PC-3 (cell line): Measurements from ENCODE around the gene OR4C3. TPM values are rescaled to one million over a fixed set of nuclear protein-coding genes. Genes with fewer than 3 reads are reported as not detected.
"Not testable (repeated sequence)": the region's sequence is repeated elsewhere in the genome, so short reads cannot be mapped to it uniquely, and the experiment has no call there.

Experiments
- ATAC-seq: fragments of 200-7000 bp; cut with Tn5 transposase; 2 replicates; pipeline ENCODE4 v1.9.1; 2020; ENCODE audit warnings: mild to moderate bottlenecking, moderate library complexity
- BruUV-seq: library from RNA; stranded (reverse); fragments of 400-500 nt; replicated peaks from 2 replicates; lab custom pipeline; 2021; lab: Mats Ljungman, UMichigan
- CTCF ChIA-PET: fragments of 300-600 bp; sonication (Branson Sonifier 250); formaldehyde crosslinking; loops from one replicate; lab custom pipeline; 2022; ENCODE audit warnings: antibody characterized with exemption; lab: Charles Lee
- POLR2A ChIA-PET: fragments of 300-600 bp; sonication (Branson Sonifier 250); formaldehyde crosslinking; loops from one replicate; lab custom pipeline; 2022; ENCODE audit warnings: antibody characterized with exemption; ENCODE audit not compliant: unreplicated experiment; lab: Charles Lee
- DNase-seq: peaks from one replicate; pipeline ENCODE4 v3.0.0-alpha.2; 2015
- H2AFZ ChIP-seq: fragments of 300-600 bp; sonication (generic); 2 replicates; pipeline ENCODE4 v1.6.0; 2016; ENCODE audit warnings: antibody characterized with exemption, low read length
- H3F3A ChIP-seq: fragments of 300-600 bp; sonication (generic); one replicate; pipeline ENCODE4 v1.6.0; 2017; ENCODE audit warnings: antibody characterized with exemption, low read length, control low read depth, mild to moderate bottlenecking; ENCODE audit not compliant: unreplicated experiment
- H3K27ac ChIP-seq: fragments of 300-600 bp; sonication (generic); 2 replicates; pipeline ENCODE4 v1.5.1; 2016; ENCODE audit warnings: mild to moderate bottlenecking, low read length
- H3K27me3 ChIP-seq: fragments of 300-600 bp; sonication (generic); 2 replicates; pipeline ENCODE4 v1.6.1; 2016; ENCODE audit warnings: low read length, mixed read lengths
- H3K36me3 ChIP-seq: fragments of 300-600 bp; sonication (generic); 2 replicates; pipeline ENCODE4 v1.6.1; 2016; ENCODE audit warnings: low read depth, mixed run types, low read length, mixed read lengths
- H3K4me1 ChIP-seq: fragments of 300-600 bp; sonication (generic); 2 replicates; pipeline ENCODE4 v1.5.1; 2016; ENCODE audit warnings: low read length; ENCODE audit not compliant: insufficient read depth
- H3K4me2 ChIP-seq: fragments of 300-600 bp; sonication (generic); 2 replicates; pipeline ENCODE4 v1.6.0; 2016; ENCODE audit warnings: low read length
- H3K4me3 ChIP-seq: fragments of 300-600 bp; sonication (generic); 2 replicates; pipeline ENCODE4 v1.5.1; 2016; ENCODE audit warnings: mild to moderate bottlenecking, low read length, mixed read lengths
- H3K79me2 ChIP-seq: fragments of 300-600 bp; sonication (generic); 2 replicates; pipeline ENCODE4 v1.6.1; 2017; ENCODE audit warnings: low read length, mixed read lengths
- H3K9ac ChIP-seq: fragments of 300-600 bp; sonication (generic); 2 replicates; pipeline ENCODE4 v1.6.0; 2016; ENCODE audit warnings: mild to moderate bottlenecking, low read length
- H3K9me2 ChIP-seq: fragments of 300-600 bp; sonication (generic); replicated peaks from 2 replicates; pipeline ENCODE4 v1.6.1; 2016; ENCODE audit warnings: mixed run types, low read length, mixed read lengths
- H3K9me3 ChIP-seq: fragments of 300-600 bp; sonication (generic); 2 replicates; pipeline ENCODE4 v1.6.1; 2016; ENCODE audit warnings: low read length, mixed read lengths
- H4K20me1 ChIP-seq: fragments of 300-600 bp; sonication (generic); 2 replicates; pipeline ENCODE4 v1.6.1; 2016; ENCODE audit warnings: low read length, mixed read lengths
- CTCF ChIP-seq: fragments of 300-600 bp; sonication (generic); conservative IDR thresholded peaks from 2 replicates; pipeline ENCODE4 v1.5.1; 2017; ENCODE audit warnings: antibody characterized with exemption, low read depth, mild to moderate bottlenecking, low read length
- EZH2 ChIP-seq: fragments of 300-600 bp; sonication (generic); IDR thresholded peaks from one replicate; pipeline ENCODE4 v1.6.1; 2017; ENCODE audit warnings: antibody characterized with exemption, mild to moderate bottlenecking, low read length; ENCODE audit not compliant: unreplicated experiment
- EZH2phosphoT487 ChIP-seq: fragments of 300-600 bp; sonication (generic); IDR thresholded peaks from 2 replicates; pipeline ENCODE4 v1.6.1; 2018; ENCODE audit warnings: mild to moderate bottlenecking, antibody characterized with exemption, low read length, borderline replicate concordance
- intact Hi-C: fragments of 100-400 bp; cut with micrococcal nuclease; formaldehyde crosslinking; loops from 2 replicates; pipeline ENCODE4 v1.9.0; 2023
- total RNA-seq: library from RNA; depleted of rRNA; stranded (reverse); fragments of >200 nt; gene quantifications from 2 replicates; pipeline ENCODE4 v1.2.3, GENCODE V29; 2014

The OR4C3 gene
- total RNA-seq, 1 experiment from 2014 or later, result not detected

- Histone ChIP-seq H3K4me1 (no peaks in the 10 kb centered on the region), H3K27ac (no peak overlapping the region), H4K20me1 (no peaks in the 10 kb centered on the region), H3K9me2 (no peaks in the 10 kb centered on the region), H3F3A (no peaks in the 10 kb centered on the region), H2AFZ (no peak overlapping the region), H3K36me3 (no peaks in the 10 kb centered on the region), H3K4me3 (no peak overlapping the region), H3K9me3 (no peaks in the 10 kb centered on the region), H3K79me2 (no peaks in the 10 kb centered on the region), H3K9ac (no peak overlapping the region), H3K27me3 (no peaks in the 10 kb centered on the region), H3K4me2 (no peak overlapping the region)
- ChIA-PET CTCF (no interaction called here), POLR2A (no interaction called here)
- TF ChIP-seq CTCF, result no peak
- TF ChIP-seq EZH2phosphoT487, result no peak
- TF ChIP-seq EZH2, result no peak
- ATAC-seq (no peak), DNase-seq (no peak)
- intact Hi-C loops, result no loop called here
- no TSS peak for BruUV-seq
Observed at GRCh38 chr11:48341466-48341865, 16.7 kb downstream of the OR4C3 start.

- H3K27me3 ChIP-seq, H3K4me1 ChIP-seq, H2AFZ ChIP-seq, H3K27ac ChIP-seq, H3K9me3 ChIP-seq, CTCF ChIA-PET, intact Hi-C loops, H3F3A ChIP-seq, ATAC-seq, H3K79me2 ChIP-seq, H3K36me3 ChIP-seq, H3K4me3 ChIP-seq, BruUV-seq, H3K9me2 ChIP-seq, POLR2A ChIA-PET, H3K4me2 ChIP-seq, H3K9ac ChIP-seq, DNase-seq, H4K20me1 ChIP-seq: not testable (repeated sequence)
Observed at GRCh38 chr11:48342505-48342904, 17.8 kb downstream of the OR4C3 start.

- H2AFZ ChIP-seq, CTCF ChIA-PET, H3K36me3 ChIP-seq, H3K27me3 ChIP-seq, H3K79me2 ChIP-seq, H3K27ac ChIP-seq, H3K9me3 ChIP-seq, BruUV-seq, intact Hi-C loops, H3F3A ChIP-seq, H3K4me3 ChIP-seq, DNase-seq, H3K9ac ChIP-seq, H4K20me1 ChIP-seq, POLR2A ChIA-PET, H3K9me2 ChIP-seq, H3K4me1 ChIP-seq, ATAC-seq, H3K4me2 ChIP-seq: not testable (repeated sequence)
Observed at GRCh38 chr11:48346286-48346685, 21.6 kb downstream of the OR4C3 start.

GRCh38 chr11:48354013-48354412, 29.3 kb downstream of the OR4C3 start:
- H4K20me1 ChIP-seq, result no peaks in the 10 kb centered on the region
- ChIA-PET CTCF (no interaction called here), POLR2A (no interaction called here)
- no peaks in the 10 kb centered on the region for H3K4me1 ChIP-seq
- no peaks in the 10 kb centered on the region for H3K27me3 ChIP-seq
- TF ChIP-seq EZH2, result no peak
- TF ChIP-seq EZH2phosphoT487, result no peak
- TF ChIP-seq CTCF, result no peak
- no peaks in the 10 kb centered on the region for H3K79me2 ChIP-seq
- no peak overlapping the region for H3K9ac ChIP-seq
- DNase-seq (no peak), ATAC-seq (no peak)
- H3K9me3 ChIP-seq, result no peaks in the 10 kb centered on the region
- no peak overlapping the region for H3K4me2 ChIP-seq
- intact Hi-C loops, result no loop called here
- H3K4me3 ChIP-seq, result no peak overlapping the region
- H3F3A ChIP-seq, result no peaks in the 10 kb centered on the region
- H2AFZ ChIP-seq, result no peak overlapping the region
- H3K36me3 ChIP-seq, result no peaks in the 10 kb centered on the region
- H3K9me2 ChIP-seq, result no peaks in the 10 kb centered on the region
- H3K27ac ChIP-seq, result no peak overlapping the region
- no TSS peak for BruUV-seq
